Sigmoid colon (tissue), 4 donors: ENCODE data around the gene CELSR2.

Source experiments
- CTCF ChIP-seq, 4 experiments: fragments of 450-650 bp in 3 of 4; fragments of 200-600 bp in 1 of 4; IDR thresholded peaks; one replicate each; pipeline ENCODE4 v1.5.1; 2016 to 2019; ENCODE audit warnings: antibody characterized with exemption in 4 of 4, mild to moderate bottlenecking in 3 of 4, moderate library complexity in 2 of 4
- EP300 ChIP-seq, 4 donors: sonication (generic); formaldehyde crosslinking; IDR thresholded peaks; one replicate each; pipeline ENCODE4 v1.6.1; 2017; ENCODE audit warnings: antibody characterized with exemption in 4 of 4
- POLR2A ChIP-seq, 2 donors: fragments of 450-650 bp; IDR thresholded peaks; one replicate each; pipeline ENCODE4 v1.6.1; 2016; ENCODE audit warnings: antibody characterized with exemption in 2 of 2, mild to moderate bottlenecking in 2 of 2, moderate library complexity in 2 of 2
- POLR2AphosphoS5 ChIP-seq, 4 donors: sonication (generic); formaldehyde crosslinking; IDR thresholded peaks; one replicate each; pipeline ENCODE4 v1.6.1; 2017; ENCODE audit warnings: antibody characterized with exemption in 4 of 4

- TF ChIP-seq CTCF (IDR thresholded peaks at IDR 0.05) (no peak), POLR2A (IDR thresholded peaks at IDR 0.05) (no peak), POLR2AphosphoS5 (IDR thresholded peaks at IDR 0.05) (no peak), EP300 (IDR thresholded peaks at IDR 0.05) (no peak)
Measured at GRCh38 chr1:109207467-109208103, 41.8 kb upstream of the CELSR2 start.
